Breast epithelium (tissue), 3 donors: ENCODE results near the gene CAGE1.
"Not testable (repeated sequence)": the region's sequence is repeated elsewhere in the genome, so short reads cannot be mapped to it uniquely, and the experiment has no call there.

Experiments used
- POLR2A ChIP-seq: fragments of 450-650 bp; IDR thresholded peaks from one replicate; pipeline ENCODE4 v1.6.1; 2016; ENCODE audit warnings: antibody characterized with exemption, mild to moderate bottlenecking, moderate library complexity
- POLR2AphosphoS5 ChIP-seq, 3 donors: sonication (generic); formaldehyde crosslinking; IDR thresholded peaks; one replicate each; pipeline ENCODE4 v1.6.1; 2017; ENCODE audit warnings: antibody characterized with exemption in 3 of 3
- TF ChIP-seq, protein P1 (sequence below), 3 donors: fragments of 450-650 bp; IDR thresholded peaks; one replicate each; pipeline ENCODE4 v1.5.1; 2016 to 2017; ENCODE audit warnings: antibody characterized with exemption in 3 of 3, mild to moderate bottlenecking in 3 of 3, moderate library complexity in 3 of 3

DNA sequence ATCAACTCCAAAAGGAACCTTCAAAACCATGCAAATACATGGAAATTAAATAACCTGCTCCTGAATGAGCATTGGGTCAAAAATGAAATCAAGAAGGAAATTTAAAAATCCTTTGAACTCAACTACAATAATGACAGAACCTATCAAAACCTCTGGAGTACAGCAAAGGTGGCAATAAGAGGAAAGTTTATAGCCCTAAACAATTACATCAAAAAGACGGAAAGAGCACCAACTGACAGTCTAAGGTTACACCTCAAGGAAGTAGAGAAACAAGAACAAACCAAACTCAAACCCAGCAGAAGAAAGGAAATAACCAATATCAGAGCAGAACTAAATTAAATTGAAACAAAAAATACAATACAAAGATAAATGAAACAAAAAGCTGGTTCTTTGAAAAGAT, 39.0 kb downstream of the CAGE1 start:
- TF ChIP-seq POLR2AphosphoS5 (IDR thresholded peaks at IDR 0.05); POLR2A: not testable (repeated sequence)
- TF ChIP-seq, protein P1, sequence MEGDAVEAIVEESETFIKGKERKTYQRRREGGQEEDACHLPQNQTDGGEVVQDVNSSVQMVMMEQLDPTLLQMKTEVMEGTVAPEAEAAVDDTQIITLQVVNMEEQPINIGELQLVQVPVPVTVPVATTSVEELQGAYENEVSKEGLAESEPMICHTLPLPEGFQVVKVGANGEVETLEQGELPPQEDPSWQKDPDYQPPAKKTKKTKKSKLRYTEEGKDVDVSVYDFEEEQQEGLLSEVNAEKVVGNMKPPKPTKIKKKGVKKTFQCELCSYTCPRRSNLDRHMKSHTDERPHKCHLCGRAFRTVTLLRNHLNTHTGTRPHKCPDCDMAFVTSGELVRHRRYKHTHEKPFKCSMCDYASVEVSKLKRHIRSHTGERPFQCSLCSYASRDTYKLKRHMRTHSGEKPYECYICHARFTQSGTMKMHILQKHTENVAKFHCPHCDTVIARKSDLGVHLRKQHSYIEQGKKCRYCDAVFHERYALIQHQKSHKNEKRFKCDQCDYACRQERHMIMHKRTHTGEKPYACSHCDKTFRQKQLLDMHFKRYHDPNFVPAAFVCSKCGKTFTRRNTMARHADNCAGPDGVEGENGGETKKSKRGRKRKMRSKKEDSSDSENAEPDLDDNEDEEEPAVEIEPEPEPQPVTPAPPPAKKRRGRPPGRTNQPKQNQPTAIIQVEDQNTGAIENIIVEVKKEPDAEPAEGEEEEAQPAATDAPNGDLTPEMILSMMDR (IDR thresholded peaks at IDR 0.05), result not testable (repeated sequence)
